GM20000 (cell line): ENCODE results near the gene CEBPA.

Experiments
- DNase-seq: peaks from one replicate; pipeline ENCODE4 v3.0.0; 2012; ENCODE audit warnings: low spot score
- TF ChIP-seq, protein P1 (sequence below): IDR thresholded peaks from 2 replicates; pipeline ENCODE4 v1.5.1; 2012; ENCODE audit warnings: mild to moderate bottlenecking, control low read depth; ENCODE audit errors: extremely low read depth, missing control alignments

Gene CEBPA

DNA sequence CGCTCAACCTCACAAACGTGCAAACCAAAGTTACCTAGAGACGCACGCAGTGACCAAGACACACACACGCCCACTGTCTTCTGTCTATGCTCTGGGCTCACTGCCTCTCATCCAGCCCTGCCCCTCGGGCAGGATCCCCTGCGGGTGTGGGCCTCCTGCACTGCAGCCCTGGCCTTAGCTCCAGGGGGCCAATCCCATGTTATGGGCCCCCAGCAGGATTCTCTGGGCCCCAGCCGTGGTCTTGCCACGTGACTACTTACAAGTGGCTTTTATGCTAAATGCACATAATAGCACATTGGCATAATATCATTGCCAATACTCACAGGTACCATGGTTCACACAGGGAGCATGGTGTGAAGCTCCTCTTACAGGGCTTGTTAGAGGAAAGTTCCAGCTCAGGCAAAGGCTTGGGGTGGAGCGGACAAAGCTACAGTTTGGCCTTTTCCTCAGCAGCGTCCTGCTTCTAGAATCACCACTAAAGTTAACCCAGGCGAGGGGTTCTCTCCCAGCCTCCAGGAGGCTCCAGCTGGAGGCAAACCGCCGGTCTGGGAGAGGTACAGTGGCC lies 37.4 kb downstream of the CEBPA start:
- TF ChIP-seq, protein P1, sequence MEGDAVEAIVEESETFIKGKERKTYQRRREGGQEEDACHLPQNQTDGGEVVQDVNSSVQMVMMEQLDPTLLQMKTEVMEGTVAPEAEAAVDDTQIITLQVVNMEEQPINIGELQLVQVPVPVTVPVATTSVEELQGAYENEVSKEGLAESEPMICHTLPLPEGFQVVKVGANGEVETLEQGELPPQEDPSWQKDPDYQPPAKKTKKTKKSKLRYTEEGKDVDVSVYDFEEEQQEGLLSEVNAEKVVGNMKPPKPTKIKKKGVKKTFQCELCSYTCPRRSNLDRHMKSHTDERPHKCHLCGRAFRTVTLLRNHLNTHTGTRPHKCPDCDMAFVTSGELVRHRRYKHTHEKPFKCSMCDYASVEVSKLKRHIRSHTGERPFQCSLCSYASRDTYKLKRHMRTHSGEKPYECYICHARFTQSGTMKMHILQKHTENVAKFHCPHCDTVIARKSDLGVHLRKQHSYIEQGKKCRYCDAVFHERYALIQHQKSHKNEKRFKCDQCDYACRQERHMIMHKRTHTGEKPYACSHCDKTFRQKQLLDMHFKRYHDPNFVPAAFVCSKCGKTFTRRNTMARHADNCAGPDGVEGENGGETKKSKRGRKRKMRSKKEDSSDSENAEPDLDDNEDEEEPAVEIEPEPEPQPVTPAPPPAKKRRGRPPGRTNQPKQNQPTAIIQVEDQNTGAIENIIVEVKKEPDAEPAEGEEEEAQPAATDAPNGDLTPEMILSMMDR, result no peak
- DNase-seq, result no peak

DNA sequence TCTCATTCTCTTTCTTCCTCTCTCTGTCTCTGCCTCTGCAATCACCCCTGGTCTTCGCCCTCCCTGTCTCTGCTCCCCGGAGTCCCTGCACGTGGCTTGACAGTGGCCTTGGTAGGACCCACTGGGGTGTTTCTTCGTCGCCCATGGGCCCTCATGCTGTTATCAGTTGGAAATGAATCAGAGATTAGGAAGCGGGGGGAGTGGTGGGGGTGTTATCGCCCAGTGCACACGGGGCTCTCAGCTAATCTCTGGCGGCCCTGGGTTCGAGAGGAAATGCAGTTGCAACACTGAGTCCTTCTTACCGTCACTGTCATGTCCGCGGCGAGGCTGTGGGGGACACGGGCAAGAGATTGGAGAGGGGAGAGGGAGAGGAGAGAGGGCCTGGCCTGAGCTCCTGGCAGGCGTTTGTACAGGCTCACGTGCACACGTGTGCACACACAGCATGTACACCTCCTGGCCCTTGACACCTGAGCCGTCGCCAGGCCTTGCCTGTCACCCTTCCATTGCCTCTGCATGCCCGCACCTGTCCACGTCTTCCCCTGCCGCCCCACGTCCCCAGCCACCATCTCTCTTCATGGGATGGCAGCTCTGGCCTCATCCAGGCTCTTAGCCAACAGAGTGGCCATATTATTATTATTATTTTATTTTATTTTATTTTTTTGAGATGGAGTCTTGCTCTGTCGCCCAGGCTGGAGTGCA lies 38.9 kb downstream of the CEBPA start:
- TF ChIP-seq, protein P1, result no peak
- DNase-seq, result no peak

- DNase-seq, result no peak
- TF ChIP-seq, protein P1, result no peak
Observed at GRCh38 chr19:33261511-33262189, 40.7 kb downstream of the CEBPA start.

DNA sequence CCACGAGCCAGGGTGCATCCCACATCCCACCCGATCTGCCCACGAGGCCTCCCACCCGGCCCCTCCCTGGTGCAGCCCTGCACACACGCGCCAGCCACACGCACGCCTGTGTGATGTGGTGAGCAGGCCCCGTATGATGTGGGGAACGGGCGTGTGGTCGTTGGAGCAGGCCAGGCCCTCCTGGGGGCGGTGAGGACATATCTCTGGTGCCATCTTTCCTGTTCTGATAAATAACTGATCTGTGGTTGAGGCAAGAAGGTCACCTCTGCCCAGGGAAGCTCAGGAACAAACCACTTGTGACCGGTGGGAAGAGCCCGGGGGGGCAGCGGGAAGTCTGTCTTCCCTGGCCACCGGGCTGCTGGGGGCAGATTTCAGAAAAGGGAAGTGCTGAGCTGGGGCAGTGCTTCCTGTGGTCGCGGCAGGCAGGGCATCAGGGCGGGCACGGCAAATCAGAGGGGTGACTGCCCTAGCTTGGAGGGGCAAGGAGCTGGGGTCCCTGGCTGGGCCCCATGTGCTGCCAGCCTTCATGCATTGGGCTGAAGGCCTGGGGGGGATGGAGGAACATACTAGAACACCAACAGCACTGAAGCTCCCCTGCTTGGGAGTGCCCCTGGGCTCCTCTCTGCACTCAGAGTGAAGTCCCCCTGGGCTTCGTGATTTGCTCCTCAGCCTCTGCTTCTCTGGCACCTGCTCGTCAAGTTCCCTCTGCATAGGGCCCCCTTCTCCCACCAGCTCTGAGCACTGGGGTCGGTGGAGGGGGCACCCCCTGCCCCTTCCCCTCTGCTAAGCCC lies 41.5 kb downstream of the CEBPA start:
- TF ChIP-seq, protein P1, result no peak
- DNase-seq, result no peak

GRCh38 chr19:33259539-33259938 lies 42.8 kb downstream of the CEBPA start:
- no peak for DNase-seq
- TF ChIP-seq, protein P1, result no peak

GRCh38 chr19:33257828-33258227 lies 44.5 kb downstream of the CEBPA start:
- DNase-seq, result no peak
- TF ChIP-seq, protein P1, result no peak

DNA sequence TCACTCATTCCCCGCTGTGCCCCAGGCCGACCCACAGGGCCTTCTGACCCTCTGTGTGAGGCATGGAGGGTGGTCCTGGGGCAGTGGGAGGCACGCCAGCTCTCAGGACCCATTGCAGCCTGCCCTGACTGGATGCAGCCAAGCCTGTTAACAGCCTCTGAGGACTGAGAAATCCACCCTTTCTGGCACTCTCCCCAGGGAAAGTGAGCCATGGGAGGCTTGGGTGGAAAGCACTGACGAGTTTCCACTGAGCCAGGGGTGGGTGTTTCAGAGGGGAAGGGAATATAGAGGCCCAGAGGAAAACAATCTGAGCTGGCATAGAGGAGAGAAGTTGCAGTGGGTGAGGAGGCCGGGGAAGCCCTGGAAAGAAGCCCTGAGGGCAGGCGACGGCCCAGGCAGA lies 46.1 kb downstream of the CEBPA start:
- TF ChIP-seq, protein P1, result no peak
- no peak for DNase-seq
